ENCODE measurements around the gene NPHP4.

NPHP4 gene

DNA sequence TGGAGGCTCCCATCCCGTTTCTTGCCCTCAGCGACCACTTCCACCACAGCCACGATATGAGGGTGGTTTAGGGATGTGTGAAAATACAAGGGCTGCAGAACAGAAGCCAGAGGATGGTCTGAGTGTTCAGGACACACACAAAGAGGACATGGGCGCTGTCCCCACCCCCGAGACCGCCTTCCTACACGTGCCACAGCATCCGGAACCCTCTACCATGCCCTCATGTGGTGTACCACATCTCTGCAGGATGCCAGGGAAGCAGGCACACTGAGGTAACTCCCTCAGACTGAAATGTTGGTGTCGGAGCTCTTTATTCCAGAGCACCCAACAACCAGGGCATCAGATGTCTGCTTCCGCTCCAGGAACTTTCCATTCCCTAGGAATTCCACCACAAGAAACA lies 23.1 kb downstream of the NPHP4 start:
- no peak for DNase-seq

DNA sequence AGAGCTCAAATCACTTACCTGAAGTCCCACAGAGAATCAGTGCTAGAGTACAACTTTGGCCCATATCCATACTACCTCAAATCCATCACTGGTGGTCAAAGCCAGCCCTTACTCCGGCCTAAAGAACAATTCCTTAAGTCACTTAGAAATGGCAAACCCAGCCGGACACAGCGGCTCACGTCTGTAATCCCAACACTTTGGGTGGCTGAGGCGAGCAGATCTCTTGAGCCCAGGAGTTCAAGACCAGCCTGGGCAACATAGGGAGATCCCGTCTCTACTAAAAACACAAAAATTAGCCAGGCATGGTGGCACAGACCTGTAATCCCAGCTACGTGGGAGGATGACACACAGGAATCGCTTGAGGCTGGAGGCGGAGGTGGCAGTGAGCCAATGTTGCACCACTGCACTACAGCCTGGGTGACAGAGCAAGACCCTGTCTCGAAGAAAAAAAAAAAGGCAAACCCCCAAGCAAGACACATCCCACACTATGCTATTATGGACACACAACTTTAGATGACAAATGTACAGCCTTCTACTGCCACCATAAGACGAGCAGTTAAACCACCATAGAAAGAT lies 24.0 kb downstream of the NPHP4 start:
- DNase-seq, result no peak

- no peak for DNase-seq
Measured at GRCh38 chr1:5967351-5968160, 24.7 kb downstream of the NPHP4 start.

DNA sequence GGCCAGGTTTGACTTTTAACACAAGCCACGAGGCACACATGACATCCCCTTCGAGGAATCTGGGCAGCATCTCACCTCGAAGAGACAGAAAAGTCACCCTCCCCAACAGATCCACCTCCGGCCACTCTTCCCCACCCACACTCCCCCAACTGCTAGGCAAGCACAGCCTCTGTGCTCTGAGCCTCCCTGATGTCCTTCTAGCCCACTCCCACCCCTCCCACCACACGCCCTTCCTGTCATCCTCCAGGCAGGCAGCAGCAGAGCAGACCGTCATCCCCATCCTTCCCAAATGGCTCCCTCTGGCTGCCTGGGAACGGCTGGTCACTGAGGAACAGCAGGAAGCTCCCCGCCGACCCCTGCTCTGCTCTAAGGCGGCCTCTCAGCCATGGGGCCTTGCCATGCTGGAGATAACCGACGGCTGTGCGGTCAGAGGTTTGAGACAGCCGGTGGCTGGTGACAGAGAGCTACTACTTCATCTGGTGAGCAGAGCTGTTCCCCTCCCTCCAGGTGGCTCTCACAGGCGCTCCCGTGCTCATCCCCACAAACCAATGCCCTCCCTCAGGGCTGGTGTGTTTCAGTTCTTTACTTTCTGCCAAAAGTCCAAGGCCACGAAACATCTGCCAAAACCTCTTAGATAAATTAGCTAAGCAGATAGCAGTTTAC lies 25.6 kb downstream of the NPHP4 start:
- DNase-seq, result no peak

- DNase-seq, result no peak
Measured at GRCh38 chr1:5965586-5966131, 26.6 kb downstream of the NPHP4 start.

GRCh38 chr1:5962265-5963105 lies 29.7 kb downstream of the NPHP4 start:
- no peak for DNase-seq

- no peak for DNase-seq
Measured at GRCh38 chr1:5961601-5962000, 30.6 kb downstream of the NPHP4 start.

DNA sequence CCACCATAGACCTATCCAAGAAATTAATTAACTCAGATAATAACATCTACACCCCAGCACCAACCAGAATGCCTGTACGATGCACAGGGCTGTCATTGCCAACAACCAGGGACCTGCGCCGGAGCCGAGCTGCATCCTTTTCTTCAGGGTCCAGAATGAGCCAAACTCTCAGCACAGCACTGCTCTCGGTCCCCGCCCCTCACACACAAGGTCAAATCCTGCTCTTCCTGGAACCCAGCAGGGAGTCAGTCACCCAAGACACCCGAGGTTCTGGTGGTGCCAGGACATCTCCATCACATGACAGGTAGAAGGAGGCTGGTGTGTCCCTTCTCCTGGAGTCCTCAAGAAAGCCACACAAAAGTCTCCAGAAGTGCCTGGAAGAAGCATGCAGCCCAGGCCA lies 31.9 kb downstream of the NPHP4 start:
- no peak for DNase-seq

DNA sequence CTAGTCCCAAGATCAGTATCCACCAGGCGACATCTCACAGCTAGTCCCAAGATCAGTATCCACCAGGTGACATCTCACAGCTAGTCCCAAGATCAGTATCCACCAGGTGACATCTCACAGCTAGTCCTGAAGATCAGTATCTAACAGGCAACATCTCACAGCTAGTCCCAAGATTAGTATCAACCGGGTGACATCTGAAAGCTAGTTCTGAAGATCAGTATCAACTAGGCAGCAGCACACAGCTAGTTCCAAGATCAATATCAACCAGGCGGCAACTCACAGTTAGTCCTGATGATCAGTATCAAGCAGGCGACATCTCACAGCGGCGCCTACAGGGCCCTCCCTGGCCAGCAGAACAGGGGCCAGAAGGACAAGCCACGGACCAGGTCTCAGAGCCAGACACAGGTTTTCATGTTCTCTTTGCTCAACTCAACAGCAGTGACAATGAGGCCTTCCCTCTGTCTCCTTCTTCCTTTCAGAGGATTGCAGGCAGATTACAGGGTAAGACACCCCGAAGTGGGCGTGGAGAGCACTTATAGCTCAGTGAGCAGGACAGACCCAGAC lies 32.5 kb downstream of the NPHP4 start:
- no peak for DNase-seq

GRCh38 chr1:5959087-5959486 lies 33.1 kb downstream of the NPHP4 start:
- DNase-seq, result no peak

DNA sequence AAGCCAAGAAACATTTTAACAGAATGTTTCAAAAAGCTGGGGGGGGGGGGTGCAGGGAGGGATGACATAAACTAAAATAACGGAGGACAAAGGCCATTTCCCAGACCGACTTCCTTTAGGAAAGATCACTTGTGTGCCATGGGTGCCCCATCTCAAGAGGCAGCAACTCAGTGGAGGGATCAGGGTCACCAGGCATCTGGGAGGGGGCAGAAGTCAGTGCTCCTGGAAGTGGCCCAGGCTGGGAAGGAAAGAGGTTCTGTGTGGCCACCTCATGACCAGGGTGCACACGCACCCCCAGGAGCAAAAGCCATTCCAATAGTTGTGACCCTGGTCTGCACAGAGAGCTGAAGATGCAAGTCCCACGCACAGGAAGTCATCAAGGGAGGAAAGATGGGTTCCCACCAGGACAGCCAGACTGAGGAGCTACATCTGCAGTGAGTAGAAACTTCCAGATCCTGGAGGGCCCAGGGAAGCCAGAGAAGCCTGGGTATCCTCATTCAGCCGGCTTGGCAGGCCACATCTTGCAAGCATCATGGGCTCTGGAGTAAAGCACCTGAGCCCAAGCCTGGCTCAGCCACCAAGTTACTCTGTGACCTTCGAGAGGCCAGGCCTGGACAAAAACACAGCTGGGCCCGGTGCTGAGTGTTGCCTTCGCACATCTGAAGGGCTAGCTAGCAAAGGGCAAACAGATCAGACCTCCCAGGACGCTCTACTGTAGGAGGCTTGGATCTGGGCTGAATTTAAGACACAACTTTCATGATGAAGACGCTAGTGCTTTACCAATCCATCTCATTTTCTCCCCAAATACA lies 36.0 kb downstream of the NPHP4 start:
- DNase-seq, result no peak

DNA sequence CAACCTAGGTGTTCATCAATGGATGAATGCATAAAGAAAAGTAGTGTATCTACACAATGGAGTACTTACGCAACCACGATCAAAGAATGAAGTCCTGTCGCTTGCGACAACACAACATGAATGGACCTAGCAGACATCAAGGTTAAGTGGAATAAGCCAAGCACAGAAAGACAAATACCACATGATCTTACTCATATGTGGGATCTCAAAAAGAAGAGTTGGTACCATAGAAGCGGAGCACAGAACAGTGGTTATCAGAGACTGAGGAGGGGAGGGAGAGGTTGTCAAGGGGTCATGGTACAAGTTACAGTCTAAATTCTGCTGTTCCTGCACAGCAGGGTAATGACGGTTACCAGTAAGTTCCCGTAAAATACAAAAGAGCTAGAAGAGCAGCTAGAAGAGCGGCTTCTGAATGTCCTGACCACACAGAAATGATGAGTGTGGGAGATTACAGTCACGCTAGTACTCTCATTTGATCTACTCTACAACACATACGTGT lies 36.7 kb downstream of the NPHP4 start:
- no peak for DNase-seq

DNA sequence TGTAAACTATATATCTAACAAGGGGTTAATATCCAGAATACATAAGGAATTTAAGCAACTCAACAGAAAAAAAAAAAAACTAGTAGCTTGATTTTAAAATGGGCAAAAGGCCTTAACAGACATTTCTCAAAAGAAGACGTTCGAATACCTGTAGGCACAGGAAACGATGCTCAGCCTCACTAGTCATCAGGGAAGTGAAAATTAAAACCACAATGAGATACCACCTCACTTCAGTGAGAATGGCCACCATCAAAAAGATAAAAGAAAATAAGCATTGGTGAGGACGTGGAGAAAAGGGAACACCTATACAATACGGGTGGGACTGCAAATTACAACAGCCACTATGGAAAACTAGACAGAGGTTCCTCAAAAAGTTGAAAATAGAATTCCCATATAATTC lies 37.3 kb downstream of the NPHP4 start:
- no peak for DNase-seq

GRCh38 chr1:5953386-5953785 lies 38.8 kb downstream of the NPHP4 start:
- DNase-seq, result no peak

DNA sequence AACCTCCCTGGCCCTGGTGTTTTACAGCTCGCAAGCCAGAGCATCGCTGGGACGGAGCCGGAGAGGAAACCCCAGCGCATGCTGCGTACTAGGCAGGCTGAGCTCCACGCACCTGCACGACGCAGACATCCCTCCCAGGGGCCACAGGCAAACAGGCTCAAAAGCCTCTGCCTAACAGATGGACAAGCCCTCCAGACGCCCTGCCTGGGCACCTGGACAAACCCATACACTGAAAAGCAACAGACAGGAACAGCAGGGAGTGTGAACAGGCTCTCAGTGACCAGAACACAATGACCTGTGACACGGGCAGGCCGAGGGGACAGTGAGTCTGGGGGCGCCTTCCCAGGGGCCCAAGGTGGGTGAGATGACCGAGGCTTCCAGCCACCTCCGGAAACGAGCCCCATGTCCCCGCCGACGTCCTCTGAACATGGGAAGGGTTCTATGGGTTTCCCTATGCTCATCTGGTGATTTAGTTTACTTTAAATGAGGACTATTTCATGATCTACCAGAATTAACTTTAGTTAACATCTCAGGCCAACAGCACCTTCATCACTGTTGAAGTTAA lies 40.3 kb downstream of the NPHP4 start:
- DNase-seq, result no peak

GRCh38 chr1:5950994-5951785 lies 41.0 kb downstream of the NPHP4 start:
- DNase-seq, result no peak

GRCh38 chr1:5950201-5950895 lies 41.9 kb downstream of the NPHP4 start:
- no peak for DNase-seq

- DNase-seq, result no peak
Measured at GRCh38 chr1:5949761-5950100, 42.5 kb downstream of the NPHP4 start.

- DNase-seq, result no peak
Measured at GRCh38 chr1:5949085-5949760, 43.0 kb downstream of the NPHP4 start.

Measured in stimulated activated CD4-positive, alpha-beta T cell treated with anti-CD3 and anti-CD28 coated beads, Interleukin-2, amount 100 ng/mL, for 48 hours (primary cell).